Measurements from ENCODE around the gene NOXA1.
"Not testable (repeated sequence)": the region's sequence is repeated elsewhere in the genome, so short reads cannot be mapped to it uniquely, and the experiment has no call there.

Gene NOXA1

GRCh38 chr9:137422604-137423513 lies at the start of gene NOXA1, which contains the start of gene EXD3:
Gene NOXA1, plus strand, starts transcription at chr9:137423393. Its CDS starts 137 bp downstream, at chr9:137423530.
Gene EXD3, minus strand, starts transcription at chr9:137423162. Its CDS starts 27,805 bp downstream, at chr9:137395357.
- DNase-seq: peak; percentile 80

GRCh38 chr9:137373611-137373980 lies 49.6 kb upstream of the NOXA1 start:
- no peak for DNase-seq

GRCh38 chr9:137374131-137374845 lies 48.9 kb upstream of the NOXA1 start:
- no peak for DNase-seq

- no peak for DNase-seq
Observed at GRCh38 chr9:137375321-137376058, 47.7 kb upstream of the NOXA1 start.

- no peak for DNase-seq
Observed at GRCh38 chr9:137376386-137376785, 46.8 kb upstream of the NOXA1 start.

GRCh38 chr9:137378688-137379410 lies 44.3 kb upstream of the NOXA1 start:
- DNase-seq: not testable (repeated sequence)

- no peak for DNase-seq
Observed at GRCh38 chr9:137379761-137380161, 43.4 kb upstream of the NOXA1 start.

GRCh38 chr9:137380171-137380570 lies 43.0 kb upstream of the NOXA1 start:
- no peak for DNase-seq

- no peak for DNase-seq
Observed at GRCh38 chr9:137380606-137381005, 42.6 kb upstream of the NOXA1 start.

- no peak for DNase-seq
Observed at GRCh38 chr9:137381501-137382443, 41.4 kb upstream of the NOXA1 start.

- DNase-seq: no peak
Observed at GRCh38 chr9:137382444-137383080, 40.6 kb upstream of the NOXA1 start.

GRCh38 chr9:137383081-137383783 lies 40.0 kb upstream of the NOXA1 start:
- DNase-seq: no peak

GRCh38 chr9:137383784-137384756 lies 39.1 kb upstream of the NOXA1 start:
- DNase-seq: no peak

GRCh38 chr9:137385061-137385655 lies 38.0 kb upstream of the NOXA1 start:
- DNase-seq: no peak

GRCh38 chr9:137386507-137387113 lies 36.6 kb upstream of the NOXA1 start:
- not testable (repeated sequence) for DNase-seq

GRCh38 chr9:137387114-137387890 lies 35.9 kb upstream of the NOXA1 start:
- DNase-seq: no peak

GRCh38 chr9:137387891-137388560 lies 35.2 kb upstream of the NOXA1 start:
- no peak for DNase-seq
